Lower leg skin (tissue), 4 donors: ENCODE measurements around the gene CELSR3. TPM values are rescaled to one million over a fixed set of nuclear protein-coding genes. Genes with fewer than 3 reads are reported as not detected.

Source experiments
- DNase-seq, 2 donors: peaks; one replicate each; pipeline ENCODE4 v3.0.0-alpha.2; 2019; ENCODE audit warnings: low spot score in 2 of 2
- H3K4me3 ChIP-seq: fragments of 200-600 bp; sonication (generic); 2 replicates; pipeline ENCODE4 v1.5.1; 2017; ENCODE audit warnings: mild to moderate bottlenecking, low read depth; ENCODE audit not compliant: poor library complexity, severe bottlenecking
- CTCF ChIP-seq, 3 donors: fragments of 450-650 bp; IDR thresholded peaks; one replicate each; pipeline ENCODE4 v1.5.1; 2016; ENCODE audit warnings: antibody characterized with exemption in 3 of 3, mild to moderate bottlenecking in 3 of 3, moderate library complexity in 2 of 3
- POLR2A ChIP-seq, 2 donors: fragments of 450-650 bp; IDR thresholded peaks; one replicate each; pipeline ENCODE4 v1.6.1; 2016 to 2017; ENCODE audit warnings: antibody characterized with exemption in 2 of 2, mild to moderate bottlenecking in 1 of 2, moderate library complexity in 1 of 2
- WGBS, 2 donors: methylation state at CpG; one replicate each; pipeline ENCODE4 v1.1.5; 2018; 5-methylcytosine and 5-hydroxymethylcytosine counted together
- intact Hi-C: fragments of 100-400 bp; cut with DNase I; formaldehyde crosslinking; loops from one replicate; pipeline ENCODE4 v1.15.0; 2023; ENCODE audit warnings: low total_unique reads
- total RNA-seq, 4 donors: library from RNA; depleted of rRNA; stranded (reverse); fragments of >200 nt; gene quantifications; one replicate each; pipeline ENCODE4 v1.1.0, GENCODE V29; 2016

Gene CELSR3
- total RNA-seq, 4 donors from 2014 or later, result 0.59 to 4.7 (median 1.2) TPM

DNA sequence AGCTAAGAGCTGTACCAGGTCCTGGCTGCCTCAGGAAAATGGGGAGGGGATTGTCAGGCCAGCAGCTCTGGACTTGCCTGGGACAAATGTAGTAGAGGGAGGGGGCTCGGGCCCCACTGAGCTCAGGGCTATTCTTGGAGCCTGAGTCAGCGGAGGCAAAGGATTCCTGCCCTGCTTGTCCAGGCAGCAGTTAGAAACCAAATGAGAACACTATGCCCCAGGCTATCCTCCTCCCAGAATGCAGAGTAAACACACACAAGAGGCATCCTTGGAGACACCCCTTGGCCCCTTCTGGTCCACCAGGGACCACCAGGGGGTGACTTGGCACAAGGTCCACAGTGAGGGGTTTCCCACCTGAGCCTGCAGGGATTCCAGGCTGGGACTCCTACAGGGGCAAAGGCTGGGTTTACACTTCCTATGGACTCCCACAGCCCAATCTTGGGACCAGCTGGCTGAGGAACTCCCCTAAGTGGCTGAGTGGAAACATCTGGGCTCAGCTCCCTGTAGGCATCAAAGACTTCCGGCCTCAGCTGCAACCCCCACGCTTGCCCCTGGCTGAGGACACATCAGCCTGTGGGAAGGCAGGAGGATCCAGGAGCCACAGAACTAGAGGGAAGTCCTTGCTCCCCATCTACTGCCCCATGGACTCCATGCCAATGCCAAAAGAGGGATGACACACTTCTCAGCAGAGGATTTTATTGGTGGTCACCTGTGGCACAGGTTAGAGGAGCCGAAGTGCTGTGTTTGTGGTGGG, 64.2 kb downstream of the CELSR3 start:
- TF ChIP-seq CTCF (IDR thresholded peaks at IDR 0.05) (no peak), POLR2A (IDR thresholded peaks at IDR 0.05) (no peak)
- intact Hi-C loops, result no loop called here
- WGBS, 2 donors, result 16 to 23% methylated on average over 5 of the region's 5 CpGs
- no peak overlapping the region for H3K4me3 ChIP-seq
- DNase-seq, result peak in 1 of 2 donors; percentile 81

DNA sequence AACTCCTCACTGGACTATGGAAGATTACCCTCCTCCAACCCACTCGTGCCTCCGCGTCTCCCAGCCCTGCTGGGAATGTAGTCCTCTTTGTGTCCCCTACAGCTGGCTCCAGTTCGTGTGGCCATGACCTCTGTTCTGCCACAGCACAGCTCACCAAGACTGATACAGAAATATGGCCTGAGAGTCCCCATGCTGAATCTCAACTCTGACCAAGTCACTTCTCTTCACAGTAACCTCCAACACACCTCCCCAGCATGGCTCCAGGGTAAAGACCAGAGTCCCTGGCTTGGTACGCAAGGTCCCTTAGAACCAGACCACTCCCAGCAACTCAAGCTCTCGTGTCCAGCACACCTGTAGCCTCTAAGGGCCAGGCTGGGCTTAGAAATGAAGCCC, 65.3 kb downstream of the CELSR3 start:
- intact Hi-C loops, result no loop called here
- 76% methylated on average over 6 of the region's 6 CpGs for WGBS, 2 donors
- no peak overlapping the region for H3K4me3 ChIP-seq
- TF ChIP-seq CTCF (IDR thresholded peaks at IDR 0.05) (no peak), POLR2A (IDR thresholded peaks at IDR 0.05) (no peak)
- DNase-seq, result no peak

DNA sequence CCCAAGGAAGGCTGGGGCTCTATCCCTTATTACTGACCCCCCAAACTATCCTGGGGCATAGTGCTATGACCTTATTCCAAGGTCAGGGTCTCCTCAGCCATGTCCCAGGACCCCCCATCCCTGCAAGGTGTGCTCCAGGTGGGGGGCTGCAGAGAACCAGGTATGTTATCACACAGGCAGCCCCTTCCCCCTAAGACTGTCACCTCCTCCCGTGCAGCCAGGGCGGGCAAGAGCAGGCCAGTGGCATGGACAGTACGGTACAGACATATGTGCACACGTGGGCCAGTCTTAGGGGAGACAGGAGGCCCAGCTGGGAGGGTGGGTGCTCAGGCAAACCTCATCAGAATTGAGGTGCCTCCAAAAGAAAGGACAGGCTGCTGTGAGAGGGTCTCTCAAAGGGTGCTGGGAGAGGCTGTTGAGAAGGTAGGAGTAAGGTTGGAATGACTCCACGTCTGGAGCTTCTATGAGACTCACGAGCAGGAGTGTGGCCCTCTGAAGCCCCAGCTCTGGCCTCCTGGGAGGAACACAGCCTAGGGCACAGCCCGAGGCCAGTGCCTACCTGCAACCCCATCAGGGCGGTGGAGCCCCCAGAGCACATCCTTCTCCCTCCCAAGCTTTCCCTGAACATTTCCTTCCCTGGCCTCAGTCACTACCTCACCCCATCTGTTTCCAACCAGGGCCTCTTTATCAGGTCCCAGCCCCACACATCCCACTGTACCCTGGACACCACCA, 65.8 kb downstream of the CELSR3 start:
- WGBS, 2 donors, result 68 to 75% methylated on average over 7 to 8 of the region's 8 CpGs
- DNase-seq, result no peak
- intact Hi-C loops, result no loop called here
- TF ChIP-seq POLR2A (IDR thresholded peaks at IDR 0.05) (no peak), CTCF (IDR thresholded peaks at IDR 0.05) (no peak)
- H3K4me3 ChIP-seq, result no peak overlapping the region

- TF ChIP-seq POLR2A (IDR thresholded peaks at IDR 0.05), result no peak
- TF ChIP-seq CTCF (IDR thresholded peaks at IDR 0.05), result no peak
- intact Hi-C loops, result no loop called here
- H3K4me3 ChIP-seq, result no peak overlapping the region
- 69 to 89% methylated on average over 5 of the region's 5 CpGs for WGBS, 2 donors
- no peak for DNase-seq
Observed at GRCh38 chr3:48596157-48596556, 66.5 kb downstream of the CELSR3 start.

DNA sequence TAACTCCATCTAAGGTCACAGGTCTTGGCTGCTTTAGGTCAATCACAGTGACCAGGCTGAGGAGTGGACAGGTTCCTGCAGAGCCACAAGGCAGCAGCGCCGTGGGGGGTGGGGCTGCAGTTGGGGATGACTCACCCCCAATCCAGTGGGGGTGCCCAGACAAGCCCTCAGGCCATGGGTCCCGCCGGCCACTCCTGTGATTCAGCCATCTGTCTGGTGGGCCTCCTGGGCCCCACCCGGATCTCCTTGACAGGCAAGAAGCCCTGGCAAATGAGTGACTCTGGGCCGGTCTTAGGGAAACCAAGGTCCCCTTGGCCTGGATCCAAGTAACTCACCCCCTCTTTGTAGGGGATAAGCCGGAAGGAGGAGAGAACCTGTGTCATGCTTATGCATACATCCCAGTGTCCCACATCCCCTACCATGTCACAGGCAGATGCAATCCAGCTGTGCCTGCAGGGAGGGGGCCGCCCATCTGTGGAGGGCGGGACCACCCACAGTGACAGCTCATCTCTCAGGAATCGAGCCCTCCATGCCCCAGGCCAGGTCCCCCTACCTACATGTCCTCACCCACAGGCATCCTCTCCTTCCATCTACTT, 67.1 kb downstream of the CELSR3 start:
- intact Hi-C loops, result no loop called here
- 19 to 29% methylated on average over 5 to 9 of the region's 10 CpGs for WGBS, 2 donors
- peak; percentile 29 to 91 for DNase-seq
- H3K4me3 ChIP-seq, result no peak overlapping the region
- TF ChIP-seq POLR2A (IDR thresholded peaks at IDR 0.05), result no peak
- TF ChIP-seq CTCF (IDR thresholded peaks at IDR 0.05), result no peak
